Karpas-422 (cell line): Measurements from ENCODE around the gene GNG7. TPM values are rescaled to one million over a fixed set of nuclear protein-coding genes. Genes with fewer than 3 reads are reported as not detected.
"Not testable (repeated sequence)": the region's sequence is repeated elsewhere in the genome, so short reads cannot be mapped to it uniquely, and the experiment has no call there.

ENCODE experiments used
- DNase-seq: peaks from one replicate; pipeline ENCODE4 v3.0.0-alpha.2; 2015
- H2AFZ ChIP-seq: fragments of 200-600 bp; sonication (generic); 2 replicates; pipeline ENCODE4 v1.6.1; 2014; ENCODE audit warnings: antibody characterized with exemption, low read length, mixed read lengths
- H3K27ac ChIP-seq: fragments of 200-600 bp; sonication (generic); 2 replicates; pipeline ENCODE4 v1.5.1; 2014; ENCODE audit warnings: mild to moderate bottlenecking, low read length, moderate library complexity
- H3K27me3 ChIP-seq: fragments of 200-600 bp; sonication (generic); 2 replicates; pipeline ENCODE4 v1.6.1; 2014; ENCODE audit warnings: low read length, mixed read lengths
- H3K36me3 ChIP-seq: fragments of 200-600 bp; sonication (generic); 2 replicates; pipeline ENCODE4 v1.6.1; 2014; ENCODE audit warnings: low read length, mixed read lengths; ENCODE audit not compliant: insufficient read depth
- H3K4me1 ChIP-seq: fragments of 200-600 bp; sonication (generic); 2 replicates; pipeline ENCODE4 v1.6.1; 2014; ENCODE audit warnings: mild to moderate bottlenecking, low read length, mixed read lengths
- H3K4me2 ChIP-seq: fragments of 200-600 bp; sonication (generic); 2 replicates; pipeline ENCODE4 v1.6.1; 2014; ENCODE audit warnings: low read length, low read depth, mild to moderate bottlenecking; ENCODE audit not compliant: poor library complexity, severe bottlenecking
- H3K4me3 ChIP-seq: fragments of 200-600 bp; sonication (generic); 2 replicates; pipeline ENCODE4 v1.5.1; 2014; ENCODE audit warnings: mild to moderate bottlenecking, antibody characterized with exemption, low read length, mixed read lengths
- H3K79me2 ChIP-seq: fragments of 200-600 bp; sonication (generic); 2 replicates; pipeline ENCODE4 v1.6.1; 2014; ENCODE audit warnings: mild to moderate bottlenecking, low read length, mixed read lengths
- H3K9ac ChIP-seq: fragments of 200-600 bp; sonication (generic); 2 replicates; pipeline ENCODE4 v1.6.0; 2014; ENCODE audit warnings: low read length
- H3K9me2 ChIP-seq: fragments of 200-600 bp; sonication (generic), shearing (Covaris generic); replicated peaks from 2 replicates; pipeline ENCODE4 v1.6.0; 2014; ENCODE audit warnings: mild to moderate bottlenecking, low read length, moderate library complexity; ENCODE audit not compliant: insufficient read depth
- H3K9me3 ChIP-seq: fragments of 300-700, 200-600 bp; sonication (generic); 2 replicates; pipeline ENCODE4 v1.6.1; 2014; ENCODE audit warnings: low read length, mixed read lengths
- H4K20me1 ChIP-seq: fragments of 200-600 bp; sonication (generic); 2 replicates; pipeline ENCODE4 v1.6.1; 2014; ENCODE audit warnings: mild to moderate bottlenecking, antibody characterized with exemption, low read length, low read depth; ENCODE audit not compliant: insufficient read depth
- total RNA-seq: library from RNA; depleted of rRNA; stranded (reverse); fragments of >200 nt; shearing (Covaris generic); gene quantifications from 2 replicates; pipeline ENCODE4 v1.2.3, GENCODE V29; 2014; ENCODE audit warnings: low replicate concordance

The GNG7 gene
- total RNA-seq, 1 experiment from 2014 or later: 0.19 TPM

DNA sequence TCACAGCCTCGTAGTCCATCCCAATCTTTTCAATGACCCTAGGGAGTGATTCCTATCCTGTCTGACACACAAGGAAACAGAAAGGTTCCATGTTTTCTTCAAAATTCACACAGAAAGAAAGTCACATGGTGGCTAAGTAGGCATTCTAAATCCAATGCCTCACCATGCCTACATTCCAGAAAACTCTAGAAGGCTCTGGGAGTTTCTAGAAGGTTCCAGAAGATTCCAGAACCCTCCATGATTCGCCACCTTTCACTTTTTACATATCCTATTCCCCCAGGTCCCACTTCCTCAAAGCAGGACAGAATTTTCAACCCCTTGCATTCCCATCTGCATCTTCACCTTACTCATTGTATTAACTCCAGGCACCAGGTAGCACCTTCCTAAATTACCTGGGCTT lies 23.1 kb downstream of the GNG7 start:
- Histone ChIP-seq H3K4me2 (no peak overlapping the region), H3K4me3 (no peak overlapping the region), H3K79me2 (no peaks in the 10 kb centered on the region), H3K9ac (no peak overlapping the region), H3K27ac (no peak overlapping the region), H3K9me2 (no peaks in the 10 kb centered on the region), H3K27me3 (no peaks in the 10 kb centered on the region), H3K9me3 (no peaks in the 10 kb centered on the region), H3K4me1 (peaks cover 7% of the 10 kb centered on the region), H3K36me3 (no peaks in the 10 kb centered on the region), H4K20me1 (no peaks in the 10 kb centered on the region), H2AFZ (no peak overlapping the region)
- DNase-seq: no peak

DNA sequence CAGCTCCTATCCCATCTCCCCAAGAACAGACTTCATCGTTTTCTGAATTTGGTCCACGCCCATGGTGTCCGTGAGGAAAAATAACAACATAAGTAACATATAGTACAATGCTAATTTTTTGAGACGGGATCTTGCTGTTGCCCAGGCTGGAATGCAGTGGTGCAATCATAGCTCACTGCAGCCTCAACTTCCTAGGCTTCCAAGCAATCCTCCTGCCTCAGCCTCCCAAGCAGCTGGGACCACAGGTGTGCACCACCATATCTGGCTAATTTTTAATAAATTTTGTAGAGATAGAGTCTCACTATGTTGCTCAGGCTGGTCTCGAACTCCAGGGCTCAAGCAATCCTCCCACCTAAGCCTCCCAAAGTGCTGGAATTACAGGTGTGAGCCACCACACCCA lies 23.5 kb downstream of the GNG7 start:
- DNase-seq, H3K9me3 ChIP-seq, H2AFZ ChIP-seq, H3K4me2 ChIP-seq, H3K27ac ChIP-seq, H3K9me2 ChIP-seq, H3K4me3 ChIP-seq, H3K9ac ChIP-seq, H3K79me2 ChIP-seq, H3K4me1 ChIP-seq, H3K36me3 ChIP-seq, H3K27me3 ChIP-seq, H4K20me1 ChIP-seq: not testable (repeated sequence)

DNA sequence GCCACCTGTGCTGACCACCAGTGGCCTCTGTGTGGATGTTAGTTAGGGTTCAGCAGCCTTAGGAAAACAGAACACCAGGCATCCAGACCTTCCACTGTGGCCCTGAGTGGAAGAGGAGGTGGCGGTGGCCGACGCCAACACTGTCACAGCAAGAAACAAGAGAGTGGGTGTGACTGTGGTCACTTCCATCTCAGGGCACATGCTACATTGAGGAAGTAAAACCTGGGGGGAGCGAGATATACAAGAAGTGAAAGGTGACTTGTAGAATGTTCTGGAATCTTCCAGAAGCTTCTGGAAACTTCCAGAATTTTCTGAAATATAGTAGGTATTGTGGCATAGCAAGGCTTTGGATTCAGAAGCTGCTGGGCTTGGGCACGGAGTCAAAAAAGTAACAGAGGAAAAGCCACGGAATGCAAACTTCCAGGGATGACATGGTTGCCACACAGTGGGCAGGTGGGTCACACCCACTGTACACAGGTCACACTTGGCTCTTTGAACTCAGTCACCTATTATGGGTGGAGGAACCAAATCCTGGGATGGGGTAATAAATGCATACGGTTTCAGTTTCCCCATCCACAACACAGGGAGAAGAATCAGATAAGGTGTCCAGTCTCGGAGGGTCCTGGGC lies 24.3 kb downstream of the GNG7 start:
- no peaks in the 10 kb centered on the region for H4K20me1 ChIP-seq
- H3K4me2 ChIP-seq: no peak overlapping the region
- DNase-seq: no peak
- no peak overlapping the region for H3K27ac ChIP-seq
- H3K9me2 ChIP-seq: no peaks in the 10 kb centered on the region
- H3K4me1 ChIP-seq: peaks cover 7% of the 10 kb centered on the region
- no peaks in the 10 kb centered on the region for H3K36me3 ChIP-seq
- no peaks in the 10 kb centered on the region for H3K27me3 ChIP-seq
- no peak overlapping the region for H2AFZ ChIP-seq
- no peaks in the 10 kb centered on the region for H3K79me2 ChIP-seq
- H3K9me3 ChIP-seq: no peaks in the 10 kb centered on the region
- H3K4me3 ChIP-seq: no peak overlapping the region
- no peak overlapping the region for H3K9ac ChIP-seq

DNA sequence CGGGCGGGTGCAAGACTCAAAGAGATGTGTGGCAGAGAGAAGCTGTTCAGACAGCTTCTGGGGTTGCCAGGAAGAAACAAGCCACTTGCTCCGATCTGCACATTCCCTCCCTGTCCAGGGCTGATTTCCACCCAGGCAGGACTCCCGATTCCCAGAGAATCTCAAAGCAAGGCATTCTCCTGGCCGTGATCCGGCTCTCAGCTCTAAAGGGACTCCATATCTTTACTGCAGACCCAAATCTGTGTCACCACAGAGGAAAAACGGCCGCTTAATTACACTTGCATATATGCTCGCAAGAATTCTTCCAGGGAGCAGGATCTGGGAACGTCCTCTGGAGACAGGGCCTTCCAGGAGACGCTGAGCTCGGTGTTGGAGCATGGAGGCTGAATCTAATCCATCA lies 25.7 kb downstream of the GNG7 start:
- Histone ChIP-seq H3K27ac (no peak overlapping the region), H2AFZ (no peak overlapping the region), H4K20me1 (no peaks in the 10 kb centered on the region), H3K9ac (no peak overlapping the region), H3K79me2 (no peaks in the 10 kb centered on the region), H3K36me3 (no peaks in the 10 kb centered on the region), H3K9me2 (no peaks in the 10 kb centered on the region), H3K9me3 (no peaks in the 10 kb centered on the region), H3K4me3 (no peak overlapping the region), H3K4me2 (no peak overlapping the region), H3K4me1 (peaks cover 7% of the 10 kb centered on the region), H3K27me3 (no peaks in the 10 kb centered on the region)
- no peak for DNase-seq

DNA sequence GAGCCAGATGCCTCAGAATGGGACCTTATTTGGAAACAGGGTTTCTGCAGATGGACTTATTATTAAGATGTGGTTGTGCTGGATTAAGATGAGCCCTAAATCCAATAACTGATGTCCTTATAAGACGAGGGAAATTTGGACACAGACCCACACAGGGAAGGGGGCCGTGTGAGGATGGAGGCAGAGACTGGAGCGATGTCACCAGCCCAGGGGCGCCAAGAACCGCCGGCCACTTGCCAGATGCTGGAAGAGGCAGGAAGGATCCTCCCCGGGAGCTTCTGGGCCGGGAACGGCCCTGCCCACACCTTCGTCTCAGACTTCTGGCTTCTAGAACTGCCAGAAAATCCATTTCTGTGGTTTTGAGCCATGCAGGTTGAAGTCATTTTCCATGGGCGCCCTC lies 26.6 kb downstream of the GNG7 start:
- Histone ChIP-seq H4K20me1 (no peaks in the 10 kb centered on the region), H3K9me2 (no peaks in the 10 kb centered on the region), H3K4me1 (peaks cover 5% of the 10 kb centered on the region), H3K79me2 (no peaks in the 10 kb centered on the region), H3K4me3 (no peak overlapping the region), H3K9ac (no peak overlapping the region), H2AFZ (no peak overlapping the region), H3K27ac (no peak overlapping the region), H3K27me3 (no peaks in the 10 kb centered on the region), H3K9me3 (no peaks in the 10 kb centered on the region), H3K4me2 (no peak overlapping the region), H3K36me3 (no peaks in the 10 kb centered on the region)
- DNase-seq: no peak

DNA sequence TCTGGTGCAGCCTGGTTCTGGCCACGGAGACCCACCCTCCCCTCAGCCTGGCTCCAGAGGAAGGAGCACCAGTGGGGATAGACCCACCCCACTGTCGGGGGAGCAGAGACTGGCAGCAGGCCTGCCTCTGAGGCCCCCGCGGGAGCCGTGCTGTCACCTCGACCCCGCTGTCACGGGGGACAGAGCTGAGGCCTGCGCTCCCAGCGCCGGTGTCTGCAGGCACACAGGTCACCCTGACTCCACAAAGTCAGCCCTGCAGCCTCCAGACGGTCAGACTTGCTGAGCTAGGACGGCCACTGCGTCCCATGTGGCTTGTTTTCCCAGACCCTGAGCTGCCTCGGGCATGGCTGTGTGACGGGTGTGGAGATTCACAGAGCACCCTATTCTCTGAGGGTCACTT lies 32.3 kb downstream of the GNG7 start:
- Histone ChIP-seq H3K79me2 (no peaks in the 10 kb centered on the region), H3K4me1 (peaks cover 14% of the 10 kb centered on the region)

DNA sequence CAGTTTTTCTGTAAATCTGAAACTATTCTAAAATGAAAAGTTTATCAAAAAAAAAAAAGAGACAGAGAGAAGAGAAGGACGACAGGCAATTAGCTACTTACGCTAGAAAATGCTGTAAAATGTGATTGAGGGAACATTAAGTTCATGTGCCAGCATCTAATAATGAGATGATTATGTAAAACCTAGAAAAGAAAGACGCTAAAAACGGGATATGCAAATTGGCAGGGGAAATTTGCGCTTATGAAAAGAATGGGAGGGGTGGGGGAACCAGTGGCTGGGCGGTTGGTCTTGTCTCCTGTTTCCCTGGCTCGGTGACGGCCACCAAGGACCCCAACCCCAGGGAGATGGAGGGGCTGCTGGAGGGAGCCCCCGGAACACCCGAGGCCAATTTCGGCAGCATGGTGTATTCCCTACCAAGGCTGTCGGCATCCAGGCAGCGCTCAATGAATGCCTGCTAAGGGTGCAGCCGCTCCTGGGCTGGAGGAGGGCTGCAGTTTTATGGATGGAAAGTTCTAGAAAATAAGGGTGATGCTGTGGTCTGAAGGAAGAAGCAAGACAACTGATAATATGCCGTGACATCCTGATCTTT lies 34.2 kb downstream of the GNG7 start:
- Histone ChIP-seq H3K4me2 (peak overlapping the region; percentile 72), H3K27me3 (0 out of 2 replicates have a peak, but pooled peaks cover 3% of the 10 kb centered on the region), H3K36me3 (no peaks in the 10 kb centered on the region), H3K4me3 (peak overlapping the region; percentile 56), H3K9ac (peak overlapping the region; percentile 35; the same call in 1 of the 2 replicates), H2AFZ (no peak overlapping the region; the same call in 1 of the 2 replicates), H3K9me3 (no peaks in the 10 kb centered on the region), H4K20me1 (0 out of 2 replicates have a peak, but pooled peaks cover 3% of the 10 kb centered on the region), H3K27ac (0 out of 2 replicates have a peak overlapping the region, but pooled peaks have one; percentile 11), H3K4me1 (peaks cover 32% of the 10 kb centered on the region), H3K9me2 (no peaks in the 10 kb centered on the region), H3K79me2 (no peaks in the 10 kb centered on the region)
- peak; percentile 78 for DNase-seq

More for the DNA sequence above, 32.3 kb downstream of the GNG7 start:
- no peak overlapping the region for H3K4me3 ChIP-seq
- no peaks in the 10 kb centered on the region for H3K36me3 ChIP-seq
- H3K9ac ChIP-seq: no peak overlapping the region
- no peaks in the 10 kb centered on the region for H3K9me3 ChIP-seq
- H2AFZ ChIP-seq: no peak overlapping the region
- no peaks in the 10 kb centered on the region for H4K20me1 ChIP-seq
- no peaks in the 10 kb centered on the region for H3K9me2 ChIP-seq
- H3K4me2 ChIP-seq: no peak overlapping the region
- H3K27me3 ChIP-seq: 0 out of 2 replicates have a peak, but pooled peaks cover 3% of the 10 kb centered on the region
- DNase-seq: no peak
- H3K27ac ChIP-seq: no peak overlapping the region

DNA sequence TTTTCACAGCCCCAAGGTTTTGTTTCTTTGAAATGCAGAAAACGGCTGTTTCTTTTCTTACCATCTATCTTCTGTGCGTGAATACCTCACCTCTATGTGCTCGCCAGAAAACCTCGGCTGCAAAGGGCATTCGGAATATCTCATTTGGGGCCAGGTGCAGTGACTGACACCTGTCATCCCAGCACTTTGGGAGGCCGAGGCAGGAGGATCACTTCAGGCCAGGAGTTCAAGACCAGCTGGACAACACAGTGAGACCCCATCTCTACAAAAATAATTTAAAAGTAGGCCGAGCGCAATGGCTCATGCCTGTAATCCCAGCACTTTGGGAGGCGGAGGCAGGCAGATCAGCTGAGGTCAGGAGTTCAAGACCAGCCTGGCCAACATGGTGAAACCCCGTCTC lies 35.1 kb downstream of the GNG7 start:
- peaks cover 32% of the 10 kb centered on the region for H3K4me1 ChIP-seq
- not testable (repeated sequence) for H3K9ac ChIP-seq, H2AFZ ChIP-seq, H3K9me3 ChIP-seq, H3K79me2 ChIP-seq, H3K4me3 ChIP-seq, H3K9me2 ChIP-seq, H4K20me1 ChIP-seq, DNase-seq, H3K36me3 ChIP-seq, H3K4me2 ChIP-seq, H3K27ac ChIP-seq, H3K27me3 ChIP-seq
